ENCODE measurements around the gene ACTA1.
A peak's percentile ranks its signal among the peaks of the same experiment; 100 is the strongest.
"Not testable (repeated sequence)": the region's sequence is repeated elsewhere in the genome, so short reads cannot be mapped to it uniquely, and the experiment has no call there.

ACTA1 gene

DNA sequence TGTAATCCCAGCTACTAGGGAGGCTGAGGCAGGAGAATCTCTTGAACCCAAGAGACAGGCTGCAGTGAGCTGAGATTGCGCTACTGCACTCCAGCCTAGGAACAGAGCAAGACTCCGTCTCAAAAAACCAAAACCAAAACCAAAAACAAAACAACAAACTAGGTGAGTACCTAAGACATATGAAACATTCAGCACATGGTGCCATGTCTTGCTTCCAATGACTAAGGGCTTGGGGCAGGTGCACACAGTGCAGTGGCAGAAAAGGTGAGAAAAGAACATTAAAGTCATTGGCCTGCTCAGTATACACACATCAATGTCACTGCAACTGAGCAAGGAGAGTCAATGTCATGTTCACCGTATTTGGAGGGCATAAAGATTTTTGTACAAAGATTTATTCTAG lies 4.1 kb upstream of the ACTA1 start:
- DNase-seq = no peak

DNA sequence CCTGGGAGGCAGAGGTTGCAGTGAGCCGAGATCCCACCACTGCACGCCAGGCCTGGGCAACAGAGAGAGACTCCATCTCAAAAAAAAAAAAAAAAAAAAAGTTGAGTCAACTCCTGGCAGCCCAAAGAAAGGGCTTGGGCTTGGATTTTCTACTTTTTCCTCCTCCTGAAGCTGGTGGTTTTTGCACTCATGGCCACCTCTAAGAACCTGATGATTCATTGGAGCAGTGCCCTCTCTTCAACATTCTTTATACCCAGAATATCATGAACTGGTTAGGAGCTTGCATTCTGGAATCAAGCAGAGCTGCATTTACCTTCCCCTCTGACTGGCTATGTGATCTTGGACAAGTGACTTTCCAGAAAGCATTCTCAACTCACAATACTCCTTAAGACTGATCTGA lies 3.5 kb upstream of the ACTA1 start:
- DNase-seq = no peak

DNA sequence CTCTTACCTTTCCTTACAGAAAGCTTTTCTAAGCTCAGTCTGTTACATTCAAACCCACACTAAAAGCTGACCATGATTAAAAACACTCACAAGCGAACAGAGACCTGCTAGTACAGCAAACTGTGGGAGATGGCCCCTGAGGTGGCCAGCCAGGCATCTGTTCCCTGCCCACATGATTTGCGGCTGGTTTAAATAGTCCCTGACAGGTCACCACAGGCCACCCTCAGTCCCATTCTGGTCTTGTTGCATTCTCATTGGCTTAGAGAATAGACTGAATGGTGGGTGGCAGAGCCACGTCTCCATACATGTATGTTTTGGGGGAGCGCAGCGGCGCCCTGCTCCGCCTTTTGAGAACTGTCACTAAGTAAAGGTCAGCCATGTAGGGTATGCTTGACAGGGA lies 2.3 kb upstream of the ACTA1 start:
- no peak for DNase-seq

DNA sequence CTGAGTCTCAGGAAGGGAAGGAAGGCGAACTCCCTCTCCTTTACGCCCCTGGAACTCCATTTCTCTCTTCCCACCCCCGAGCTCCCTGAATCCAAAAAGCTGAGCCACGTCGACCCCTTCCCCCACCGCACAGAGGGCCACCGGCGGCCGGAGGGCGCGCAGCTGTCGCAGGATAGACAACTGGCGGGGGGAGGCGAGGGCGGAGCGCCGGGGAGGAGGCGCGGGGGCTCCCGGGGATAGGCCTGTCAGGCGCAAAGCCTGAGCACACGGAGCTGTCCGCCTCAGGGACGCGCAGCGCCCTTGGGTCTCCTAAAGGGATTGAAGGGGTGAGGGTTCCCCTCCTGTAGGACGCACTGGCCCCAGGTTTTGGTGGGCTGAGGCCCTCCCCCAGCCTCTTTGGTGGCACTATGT lies 752 bp upstream of the ACTA1 start:
- no peak for DNase-seq

DNA sequence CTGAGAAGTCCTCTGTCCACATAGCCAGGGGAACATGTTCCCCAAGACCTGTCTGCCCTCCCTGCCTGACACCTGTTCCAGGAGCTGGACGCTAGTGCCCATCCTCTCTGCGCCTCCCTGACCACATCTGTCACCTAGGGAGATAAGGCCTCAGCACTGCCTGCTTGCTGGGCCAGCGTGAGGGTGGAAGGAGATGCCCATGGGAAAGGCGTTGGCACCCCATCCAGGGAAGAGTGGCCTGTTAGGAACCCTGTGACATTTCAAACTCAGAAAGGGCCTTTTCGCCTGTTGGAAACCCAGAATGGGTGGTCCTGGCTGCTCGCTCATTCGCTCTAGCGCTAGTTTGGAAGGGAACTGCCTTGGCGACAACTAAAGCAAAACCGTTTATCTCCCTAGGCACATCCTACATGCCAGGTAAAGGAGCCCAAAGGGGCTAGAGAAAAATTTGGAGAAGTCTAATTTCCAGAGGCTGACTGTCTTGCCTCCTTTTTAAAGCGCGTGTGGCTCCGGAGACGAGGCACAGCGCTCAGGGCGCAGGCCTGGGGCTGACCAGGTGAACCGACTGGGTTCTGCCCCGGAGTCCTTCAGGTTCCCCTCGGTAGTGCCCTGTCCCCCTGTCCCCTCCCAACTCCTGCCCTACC lies 410 bp downstream of the ACTA1 start:
- no peak for DNase-seq

DNA sequence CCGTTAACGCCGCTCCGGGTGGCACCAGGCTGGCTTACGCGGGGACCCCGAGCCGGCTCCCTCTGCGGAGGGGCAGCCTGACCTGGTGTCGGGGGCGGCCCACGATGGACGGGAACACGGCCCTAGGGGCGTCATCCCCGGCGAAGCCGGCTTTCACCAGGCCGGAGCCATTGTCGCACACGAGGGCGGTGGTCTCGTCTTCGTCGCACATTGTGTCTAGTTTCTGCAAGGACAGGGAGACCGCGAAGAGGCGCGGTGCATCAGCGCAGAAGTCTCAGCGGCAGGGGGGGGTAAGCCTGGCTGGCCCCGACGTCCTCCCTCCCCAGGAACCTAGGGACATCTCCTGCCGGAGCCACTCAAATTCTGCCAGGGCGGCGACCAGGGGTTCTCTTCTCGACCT lies 989 bp downstream of the ACTA1 start:
- no peak for DNase-seq

DNA sequence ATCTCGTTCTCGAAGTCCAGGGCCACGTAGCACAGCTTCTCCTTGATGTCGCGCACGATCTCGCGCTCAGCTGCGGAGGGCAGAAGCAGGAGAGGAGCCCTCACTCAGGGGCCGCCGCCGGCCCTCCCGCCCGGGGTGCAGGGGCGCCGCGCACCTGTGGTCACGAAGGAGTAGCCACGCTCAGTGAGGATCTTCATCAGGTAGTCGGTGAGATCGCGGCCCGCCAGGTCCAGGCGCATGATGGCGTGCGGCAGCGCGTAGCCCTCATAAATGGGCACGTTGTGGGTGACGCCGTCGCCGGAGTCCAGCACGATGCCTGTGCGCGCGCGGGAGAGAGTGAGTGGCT lies 1.8 kb downstream of the ACTA1 start:
- DNase-seq = no peak

DNA sequence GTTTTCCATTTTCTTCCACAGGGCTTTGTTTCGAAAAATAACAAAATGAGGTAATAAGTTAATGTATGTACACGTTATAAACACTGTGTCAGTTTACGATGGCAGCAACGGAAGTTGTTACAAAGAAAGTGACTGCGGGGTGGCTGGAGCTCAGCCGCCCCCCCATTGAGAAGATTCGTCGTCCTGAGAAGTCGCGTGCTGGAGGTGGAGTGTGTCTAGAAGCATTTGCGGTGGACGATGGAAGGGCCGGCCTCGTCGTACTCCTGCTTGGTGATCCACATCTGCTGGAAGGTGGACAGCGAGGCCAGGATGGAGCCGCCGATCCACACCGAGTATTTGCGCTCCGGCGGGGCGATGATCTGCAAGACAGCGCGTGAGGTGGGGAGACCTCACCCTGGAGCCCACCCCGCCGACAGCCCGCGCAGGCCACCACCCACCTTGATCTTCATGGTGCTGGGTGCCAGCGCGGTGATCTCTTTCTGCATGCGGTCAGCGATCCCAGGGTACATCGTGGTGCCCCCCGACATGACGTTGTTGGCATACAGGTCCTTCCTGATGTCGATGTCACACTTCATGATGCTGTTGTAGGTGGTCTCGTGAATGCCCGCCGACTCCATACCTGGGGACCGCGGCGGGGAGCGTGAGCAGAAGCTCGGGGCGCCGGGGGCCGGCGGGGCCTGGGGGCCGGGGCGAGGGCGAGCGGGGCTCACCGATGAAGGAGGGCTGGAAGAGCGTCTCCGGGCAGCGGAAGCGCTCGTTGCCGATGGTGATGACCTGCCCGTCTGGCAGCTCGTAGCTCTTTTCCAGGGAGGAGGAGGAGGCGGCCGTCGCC lies 2.4 kb downstream of the ACTA1 start:
- no peak for DNase-seq

DNA sequence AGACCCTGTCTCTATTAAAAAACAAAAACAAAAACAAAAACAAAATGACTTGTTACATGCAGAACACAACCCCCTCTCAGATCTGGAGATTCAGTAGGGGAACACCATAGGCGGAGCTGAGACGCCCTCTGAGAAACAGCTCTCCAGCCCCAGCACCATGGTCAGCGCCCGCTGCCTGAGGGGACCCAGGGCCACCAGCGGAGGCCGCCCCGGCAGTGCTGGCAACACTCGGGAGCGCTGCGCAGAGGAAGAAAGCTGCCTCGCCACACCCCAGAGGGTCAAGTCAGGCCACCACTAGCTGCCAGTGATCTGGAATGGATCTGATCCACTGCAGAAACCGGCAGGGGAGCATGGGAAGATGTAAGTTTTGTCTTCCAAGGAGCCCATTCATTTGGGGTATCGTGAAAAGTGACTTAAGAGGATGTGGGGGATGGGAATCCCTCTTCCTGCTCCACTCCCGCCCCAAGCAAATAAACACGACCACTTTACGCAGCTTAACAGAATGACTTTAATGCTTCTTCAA lies 3.1 kb downstream of the ACTA1 start:
- no peak for DNase-seq

DNA sequence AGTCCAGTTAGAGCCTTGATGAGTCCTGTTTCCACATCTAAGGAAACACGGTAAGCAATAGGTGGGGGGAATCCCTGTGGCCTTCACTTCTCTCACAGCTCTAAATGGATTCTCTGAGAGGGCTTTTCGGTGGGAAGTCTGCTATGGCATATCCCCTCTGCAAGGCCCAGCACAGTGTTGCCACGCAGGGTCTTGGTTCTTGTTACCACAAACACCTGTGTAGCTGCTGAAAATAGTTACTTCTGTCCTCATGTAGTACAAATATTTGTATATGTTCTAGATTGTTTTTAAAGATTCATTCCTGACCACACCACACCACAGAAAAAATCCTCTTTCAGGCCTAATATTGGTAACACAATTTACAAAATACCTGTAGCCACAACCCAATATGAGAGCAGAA lies 5.6 kb downstream of the ACTA1 start:
- no peak for DNase-seq

DNA sequence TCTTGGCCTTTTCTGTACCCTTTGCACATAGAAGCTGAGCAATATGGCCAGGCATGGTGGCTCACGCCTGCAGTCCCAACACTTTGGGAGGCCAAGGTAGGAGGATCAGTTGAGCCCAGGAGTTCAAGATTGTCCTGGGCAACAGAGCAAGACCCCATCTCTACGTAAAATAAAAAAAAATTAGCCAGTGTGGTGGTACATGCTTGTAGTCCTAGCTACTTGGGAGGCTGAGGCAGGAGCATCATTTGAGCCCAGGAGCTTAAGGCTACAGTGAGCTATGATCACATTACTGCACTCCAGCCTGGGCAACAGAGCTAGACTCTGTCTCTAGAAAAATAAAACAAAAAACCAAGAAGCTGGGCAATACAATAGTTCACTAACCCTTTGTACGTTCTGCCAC lies 6.3 kb downstream of the ACTA1 start:
- DNase-seq = no peak

DNA sequence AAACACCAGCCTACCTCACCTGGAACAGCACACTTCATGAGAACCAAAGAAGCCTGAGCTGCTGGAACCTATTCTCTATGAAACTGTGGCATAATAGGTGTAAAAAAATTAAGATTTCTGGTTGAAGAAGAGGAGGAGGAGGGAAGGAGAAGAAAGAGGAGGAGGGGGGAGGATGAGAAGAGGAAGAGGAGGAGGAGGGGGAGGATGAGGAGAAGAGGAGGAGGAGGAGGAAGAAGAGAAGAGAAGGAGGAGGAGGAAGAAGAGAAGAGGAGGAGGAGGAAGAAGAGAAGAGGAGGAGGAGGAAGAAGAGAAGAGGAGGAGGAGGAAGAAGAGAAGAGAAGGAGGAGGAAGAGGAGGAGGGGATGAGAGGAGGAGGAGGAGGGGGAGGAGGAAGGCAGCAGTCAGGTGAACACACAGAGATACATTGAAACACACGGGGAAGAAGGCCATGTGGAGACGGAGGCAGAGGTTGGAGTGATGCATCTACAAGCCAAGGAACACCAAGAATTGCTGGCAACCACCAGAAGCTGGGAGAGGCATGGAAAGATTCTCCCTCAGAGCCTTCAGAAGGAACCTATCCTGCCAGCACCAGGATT lies 8.2 kb downstream of the ACTA1 start:
- DNase-seq = no peak

DNA sequence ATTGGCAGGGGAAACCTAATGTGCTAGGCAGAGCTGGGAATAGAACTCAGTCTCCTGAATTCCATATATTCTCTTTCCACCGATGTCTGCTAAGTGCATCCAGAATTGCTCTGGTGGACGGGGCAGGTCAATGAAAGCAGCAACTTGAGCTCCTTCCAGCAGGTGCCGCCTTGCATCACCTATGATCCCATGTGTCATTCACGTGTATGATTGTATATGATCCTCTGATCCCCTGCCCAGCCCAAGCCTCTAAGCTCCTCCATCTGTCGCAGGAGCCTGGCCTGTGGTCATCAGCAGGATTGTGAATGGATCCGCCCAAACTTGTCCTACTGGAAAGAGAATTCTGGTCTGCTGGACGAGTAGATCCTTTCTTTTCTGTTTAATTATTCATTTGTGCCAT lies 13.1 kb downstream of the ACTA1 start:
- no peak for DNase-seq

DNA sequence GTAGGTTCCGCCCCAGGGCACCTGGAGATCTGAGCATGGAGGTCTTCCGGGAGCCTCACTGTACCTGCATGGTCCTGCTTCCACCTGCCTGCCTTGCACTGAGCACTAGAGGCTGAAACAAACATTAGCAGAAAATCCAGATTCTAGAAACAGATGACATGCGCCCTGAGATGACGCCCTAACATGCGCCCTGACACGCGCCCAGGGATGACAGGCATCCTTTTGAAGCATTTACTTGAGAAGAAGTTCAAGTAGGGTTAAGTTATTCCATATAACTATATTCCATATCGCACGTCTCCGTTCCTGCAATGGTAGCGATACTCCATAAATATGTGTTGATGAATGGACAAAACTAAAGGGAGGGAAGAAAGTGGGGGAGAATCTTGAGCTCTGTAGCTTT lies 13.7 kb downstream of the ACTA1 start:
- DNase-seq = no peak

DNA sequence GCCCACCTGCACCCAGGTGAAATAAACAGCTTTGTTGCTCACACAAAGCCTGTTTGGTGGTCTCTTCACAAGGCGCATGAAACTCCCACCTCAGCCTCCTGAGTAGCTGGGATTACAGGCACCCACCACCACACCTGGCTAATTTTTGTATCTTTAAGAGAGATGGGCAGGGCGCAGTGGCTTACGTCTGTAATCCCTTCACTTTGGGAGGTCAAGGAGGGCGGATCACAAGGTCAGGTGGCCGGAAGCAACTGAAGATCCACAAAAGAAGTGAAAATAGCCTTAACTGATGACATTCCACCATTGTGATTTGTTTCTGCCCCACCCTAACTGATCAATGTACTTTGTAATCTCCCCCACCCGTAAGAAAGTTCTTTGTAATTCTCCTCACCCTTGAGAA lies 15.3 kb downstream of the ACTA1 start:
- not testable (repeated sequence) for DNase-seq

DNA sequence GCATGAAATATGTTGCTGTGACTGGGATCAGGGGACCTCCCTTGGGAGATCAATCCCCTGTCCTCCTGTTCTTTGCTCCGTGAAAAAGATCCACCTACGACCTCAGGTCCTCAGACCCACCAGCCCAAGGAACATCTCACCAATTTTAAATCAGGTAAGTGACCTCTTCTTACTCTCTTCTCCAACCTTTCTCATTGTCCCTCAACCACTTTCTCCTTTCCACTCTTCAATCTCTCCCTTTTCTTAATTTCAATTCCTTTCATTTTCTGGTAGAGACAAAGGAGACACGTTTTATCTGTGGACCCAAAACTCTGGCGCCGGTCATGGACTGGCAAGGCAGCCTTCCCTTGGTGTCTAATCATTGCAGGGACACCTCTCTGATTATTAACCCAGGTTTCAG lies 21.1 kb downstream of the ACTA1 start:
- not testable (repeated sequence) for DNase-seq

DNA sequence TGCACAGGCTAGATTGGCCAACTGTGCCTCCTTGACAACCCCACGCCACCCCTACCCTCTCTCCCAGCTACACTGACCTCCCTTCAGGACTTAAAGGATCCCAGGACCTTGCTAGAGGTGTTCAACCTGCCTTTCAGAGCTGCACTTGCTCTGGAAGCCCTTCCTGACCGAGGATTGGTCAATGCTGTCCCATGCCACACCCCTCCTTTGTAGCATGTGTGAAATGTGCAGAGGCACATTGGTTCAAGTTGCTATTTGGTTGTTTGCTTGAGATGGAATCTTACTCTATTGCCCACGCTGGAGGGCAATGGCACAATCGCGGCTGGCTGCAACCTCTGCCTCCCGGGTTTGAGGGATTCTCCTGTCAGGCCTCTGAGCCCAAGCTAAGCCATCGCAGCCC lies 21.8 kb downstream of the ACTA1 start:
- DNase-seq = no peak

DNA sequence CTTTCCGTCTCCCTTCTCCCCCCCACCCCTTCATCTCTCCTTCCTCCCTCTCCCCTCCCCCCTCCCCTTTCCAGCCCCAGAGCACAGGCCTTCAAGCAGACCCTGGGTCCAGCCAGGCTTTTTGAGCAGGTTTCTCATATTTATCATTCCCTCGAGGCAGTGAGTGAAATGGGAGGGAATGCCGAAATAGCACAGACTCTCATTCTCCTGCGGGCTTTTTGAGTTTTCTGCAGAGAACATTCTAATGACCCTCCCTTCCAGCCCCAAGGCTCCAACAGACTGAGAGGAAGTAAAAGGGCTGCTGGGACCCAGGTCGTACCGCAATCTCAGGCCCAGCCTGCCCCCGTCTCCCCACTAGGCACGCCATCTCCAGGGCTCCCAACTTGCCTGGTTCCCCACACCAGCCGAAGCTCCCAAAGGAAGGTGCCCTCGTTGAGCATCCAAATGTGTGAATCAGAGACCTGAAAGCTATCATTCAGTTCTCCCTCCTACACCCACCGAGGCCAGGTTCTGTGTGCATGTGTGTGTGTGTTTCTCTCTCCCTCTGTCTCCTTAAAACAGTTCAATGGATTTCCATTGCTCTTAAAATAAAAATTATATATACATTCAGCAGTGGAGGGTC lies 22.3 kb downstream of the ACTA1 start:
- DNase-seq = no peak

DNA sequence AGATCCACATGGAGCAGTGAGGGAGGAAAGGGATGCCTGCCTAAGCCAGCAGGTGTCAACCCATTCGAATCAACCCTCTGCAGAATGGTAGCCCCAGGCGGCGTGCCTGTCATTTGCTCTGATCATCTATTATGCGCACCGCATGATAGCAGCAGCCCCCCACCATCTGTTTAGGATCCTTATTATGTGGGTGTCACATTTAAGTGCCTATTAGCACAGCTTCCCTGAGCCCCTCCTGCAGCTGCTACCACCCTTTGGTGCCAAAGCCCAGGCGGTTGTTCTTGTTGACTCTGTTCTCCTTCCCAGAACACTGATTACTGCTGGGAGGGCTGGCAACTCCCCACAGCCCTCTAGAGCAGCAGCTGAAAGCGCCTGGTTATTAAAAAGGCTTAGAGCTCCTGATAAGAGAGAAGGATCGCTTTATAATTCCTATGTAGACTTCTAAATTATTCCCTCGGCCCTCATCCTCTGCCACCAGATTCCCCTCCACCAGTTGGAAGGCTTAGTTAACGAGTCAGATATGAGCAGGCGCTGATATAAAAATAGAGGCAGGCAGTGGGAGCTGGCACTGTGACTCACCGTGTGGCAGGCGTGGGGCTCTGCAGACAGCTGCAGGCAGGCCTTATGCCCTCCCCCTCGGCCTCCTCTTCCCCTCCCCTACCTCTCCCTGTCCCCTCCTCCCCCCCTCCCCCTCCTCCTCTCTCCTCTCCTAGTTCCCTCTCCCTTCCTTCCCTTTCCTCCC lies 23.0 kb downstream of the ACTA1 start:
- DNase-seq = peak; percentile 81 to 91

DNA sequence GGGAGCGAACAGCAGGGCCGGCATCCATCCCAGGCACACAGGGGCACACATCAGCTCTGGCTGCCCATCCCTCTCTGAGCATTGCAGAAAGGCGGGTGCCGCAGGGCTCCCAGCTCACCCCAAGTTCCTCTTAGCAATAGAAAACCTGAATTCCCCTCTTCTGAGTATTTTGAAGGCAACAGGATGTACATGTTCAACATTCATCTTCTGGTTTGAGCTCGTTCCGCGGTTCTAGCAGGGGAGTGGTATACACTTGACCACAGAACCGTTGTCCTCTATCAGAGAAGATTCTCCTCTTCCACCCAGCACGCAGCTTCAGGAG lies 23.6 kb downstream of the ACTA1 start:
- DNase-seq = no peak

DNA sequence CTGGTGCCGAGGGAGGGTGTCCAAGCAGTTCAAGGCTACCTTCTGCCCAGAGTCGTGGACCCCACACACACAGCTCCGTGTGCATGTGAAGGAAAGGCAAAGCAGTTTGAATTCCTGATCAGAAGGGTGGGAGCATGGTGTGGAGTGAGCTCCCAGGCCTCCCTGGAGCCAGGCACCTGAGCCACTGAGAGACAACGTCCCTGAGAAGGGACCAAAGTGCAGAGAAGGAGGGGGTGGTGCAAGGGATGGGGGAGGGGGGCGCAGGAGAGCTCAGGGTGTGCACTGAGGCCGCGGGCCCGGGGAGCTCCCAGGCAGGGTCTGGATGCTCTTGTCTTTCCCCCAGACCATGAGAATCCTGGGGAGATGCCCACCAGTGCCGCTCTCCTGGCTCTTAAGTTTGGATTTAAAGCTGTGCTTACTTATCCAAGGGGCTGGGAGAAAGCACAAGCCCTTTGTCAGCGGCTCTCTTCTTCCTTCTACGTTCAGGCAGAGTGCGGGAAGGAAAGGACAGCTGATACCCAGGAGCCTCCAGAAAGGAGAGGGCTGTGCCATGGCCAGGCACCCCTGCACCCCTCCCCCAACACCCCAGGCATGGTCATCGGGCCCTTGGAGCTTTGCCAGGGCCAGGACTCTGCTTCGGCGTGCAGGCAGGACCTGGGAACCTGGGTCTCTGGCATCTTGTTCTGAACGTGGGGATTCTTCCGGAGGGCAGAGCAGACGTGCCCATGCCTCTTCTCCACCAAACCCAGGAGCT lies 24.1 kb downstream of the ACTA1 start:
- peak in 1 of 2 experiments; percentile 43 for DNase-seq

DNA sequence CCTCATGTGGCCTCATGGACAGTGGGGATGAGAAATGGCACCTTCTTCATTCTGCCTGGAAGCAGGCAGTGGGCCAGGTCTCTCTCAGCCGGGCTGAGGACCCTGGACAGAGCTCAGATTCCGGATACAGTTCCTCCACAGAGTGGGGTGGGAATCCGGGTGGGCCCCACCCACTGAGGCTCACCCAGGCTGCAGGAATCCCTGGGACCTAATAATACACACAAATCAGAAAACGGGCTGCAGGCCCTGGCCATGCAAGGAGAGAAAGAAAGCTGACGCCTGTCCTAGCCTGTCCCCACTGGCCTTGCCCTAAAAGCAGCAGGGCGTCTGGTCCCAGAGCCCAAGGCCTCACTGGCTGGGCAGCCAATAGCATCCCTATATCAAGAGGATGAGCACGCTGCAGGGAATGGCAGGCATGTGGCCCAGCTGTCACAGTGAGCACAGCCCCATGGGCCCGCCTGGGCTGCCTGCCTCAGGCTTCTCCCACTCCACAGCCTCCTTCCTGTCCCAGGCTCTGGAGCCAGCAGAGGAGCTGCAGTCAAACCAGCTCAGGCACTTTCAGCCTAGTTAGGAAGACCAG lies 25.3 kb downstream of the ACTA1 start:
- DNase-seq = peak in 1 of 2 experiments; percentile 77

All from NCI-H446 (cell line).